GM19238 (cell line): ENCODE measurements around the gene FLCN.
"Not testable (repeated sequence)": the region's sequence is repeated elsewhere in the genome, so short reads cannot be mapped to it uniquely, and the experiment has no call there.

Source experiments
- DNase-seq: peaks from one replicate; pipeline ENCODE4 v3.0.0; 2011; ENCODE audit warnings: low spot score; ENCODE audit not compliant: insufficient read length

FLCN gene, protein sequence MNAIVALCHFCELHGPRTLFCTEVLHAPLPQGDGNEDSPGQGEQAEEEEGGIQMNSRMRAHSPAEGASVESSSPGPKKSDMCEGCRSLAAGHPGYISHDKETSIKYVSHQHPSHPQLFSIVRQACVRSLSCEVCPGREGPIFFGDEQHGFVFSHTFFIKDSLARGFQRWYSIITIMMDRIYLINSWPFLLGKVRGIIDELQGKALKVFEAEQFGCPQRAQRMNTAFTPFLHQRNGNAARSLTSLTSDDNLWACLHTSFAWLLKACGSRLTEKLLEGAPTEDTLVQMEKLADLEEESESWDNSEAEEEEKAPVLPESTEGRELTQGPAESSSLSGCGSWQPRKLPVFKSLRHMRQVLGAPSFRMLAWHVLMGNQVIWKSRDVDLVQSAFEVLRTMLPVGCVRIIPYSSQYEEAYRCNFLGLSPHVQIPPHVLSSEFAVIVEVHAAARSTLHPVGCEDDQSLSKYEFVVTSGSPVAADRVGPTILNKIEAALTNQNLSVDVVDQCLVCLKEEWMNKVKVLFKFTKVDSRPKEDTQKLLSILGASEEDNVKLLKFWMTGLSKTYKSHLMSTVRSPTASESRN

GRCh38 chr17:17237026-17237799 lies at the start of gene FLCN:
TSS of gene FLCN (minus strand) at chr17:17237168. CDS start at chr17:17228137, 9,031 bp downstream.
- peak; percentile 82 for DNase-seq

DNA sequence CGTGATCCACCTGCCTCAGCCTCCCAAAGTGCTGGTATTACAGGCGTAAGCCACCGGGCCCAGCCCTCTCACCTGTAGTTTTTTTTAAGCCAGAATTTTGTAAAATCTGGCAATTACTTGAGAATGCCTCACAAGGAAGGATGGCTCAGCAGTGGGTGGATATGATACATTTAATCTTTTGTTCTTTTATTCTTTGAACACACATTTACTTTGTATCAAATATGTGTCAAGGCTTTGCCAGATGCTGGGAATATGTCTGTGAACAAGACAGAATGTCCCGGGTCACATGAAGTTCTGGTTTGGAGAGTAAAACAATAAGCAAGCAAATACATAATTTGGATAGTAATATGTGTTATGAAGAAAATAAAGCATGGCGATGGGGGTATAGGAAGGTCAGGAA lies 49.0 kb upstream of the FLCN start:
- DNase-seq, result no peak

DNA sequence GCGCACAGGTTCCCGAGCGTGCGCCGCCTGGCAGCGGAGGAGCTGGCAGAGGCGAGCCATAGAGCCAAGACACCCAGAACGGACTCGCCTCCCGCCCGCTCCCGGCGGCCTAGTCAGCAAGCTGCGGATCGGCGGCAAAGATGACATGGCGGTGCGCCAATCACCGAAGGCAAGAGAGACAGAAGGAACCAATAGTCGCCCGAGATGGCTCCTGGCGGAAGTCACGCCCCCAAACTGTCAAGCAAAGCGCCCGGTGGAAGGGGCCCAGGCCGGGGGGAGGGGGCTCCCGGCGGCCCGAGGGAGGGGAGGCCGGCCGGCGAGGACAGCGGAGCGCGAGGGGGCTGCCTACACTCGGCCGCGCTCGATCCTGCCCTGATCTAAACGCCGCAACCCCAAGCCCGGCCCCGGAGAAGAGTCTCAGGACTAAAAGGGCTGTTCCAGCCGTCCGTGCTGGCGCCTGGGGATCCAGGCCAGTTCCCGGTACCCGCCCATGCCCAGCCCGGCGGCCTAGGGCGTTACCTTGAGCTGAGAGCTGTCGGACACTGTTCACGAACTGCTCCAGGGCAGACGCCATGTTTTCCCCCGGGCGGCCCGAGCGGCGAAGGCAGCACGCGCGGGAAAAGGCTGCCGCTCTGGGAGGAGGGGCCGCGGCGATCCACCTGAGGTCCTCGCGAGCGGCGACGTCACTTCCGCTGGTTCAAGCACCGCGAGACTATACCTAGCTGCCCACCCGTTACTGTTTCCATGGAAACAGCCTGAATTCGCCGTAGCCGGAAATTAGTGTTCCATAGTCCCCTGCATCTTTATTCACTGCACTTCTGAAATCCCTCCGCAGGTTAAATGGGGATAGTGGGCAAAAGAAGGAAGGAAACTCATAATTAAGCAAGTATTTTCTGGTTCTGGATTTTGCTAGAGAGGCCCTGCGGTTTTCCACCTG lies 43.9 kb upstream of the FLCN start, which contains the start of gene COPS3:
Gene COPS3 (minus strand): TSS at position 634 of the 937 bp plus-strand sequence. CDS start 60 bp downstream, at position 574.
- DNase-seq, result peak; percentile 90

DNA sequence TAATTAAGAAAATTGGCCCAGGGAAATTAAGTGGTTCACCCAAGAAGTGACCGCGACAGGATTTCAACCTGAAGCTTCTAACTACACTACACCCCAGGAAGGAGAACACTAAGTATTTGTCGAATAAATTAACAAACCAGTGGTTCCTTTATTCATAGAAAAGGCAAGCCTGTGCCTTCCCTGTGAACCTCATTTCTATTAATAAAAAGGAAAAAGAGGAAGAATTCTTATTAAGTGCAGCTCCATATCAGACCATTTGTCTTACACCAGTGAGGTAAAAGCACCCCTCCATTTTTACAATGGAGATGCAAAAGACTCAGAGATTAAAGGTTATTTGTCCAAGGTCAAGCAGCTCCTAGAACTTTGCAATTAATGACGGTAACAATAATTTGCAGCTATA lies 42.3 kb upstream of the FLCN start:
- no peak for DNase-seq

GRCh38 chr17:17277431-17277830 lies 40.5 kb upstream of the FLCN start:
- not testable (repeated sequence) for DNase-seq

DNA sequence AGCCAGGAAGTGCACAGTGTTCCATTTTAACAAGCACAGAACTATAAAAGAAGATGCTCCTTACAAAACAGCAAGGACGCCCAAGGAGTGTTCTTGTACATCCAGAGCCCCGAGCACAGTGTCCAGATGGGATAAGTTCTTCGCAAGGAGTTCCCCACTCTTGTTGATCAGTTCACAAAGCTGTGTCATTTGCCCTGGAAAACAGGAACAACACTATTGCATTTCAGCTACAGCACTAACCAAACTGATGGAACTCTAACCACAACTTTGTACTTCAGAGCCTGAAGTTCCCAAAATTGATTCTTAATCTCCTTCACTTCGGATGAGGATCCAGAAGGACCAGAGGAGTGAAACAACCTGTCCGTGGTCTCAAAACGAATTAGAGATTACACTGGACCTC lies 39.0 kb upstream of the FLCN start:
- no peak for DNase-seq

GRCh38 chr17:17269926-17270773 lies 33.2 kb upstream of the FLCN start:
- DNase-seq, result no peak

DNA sequence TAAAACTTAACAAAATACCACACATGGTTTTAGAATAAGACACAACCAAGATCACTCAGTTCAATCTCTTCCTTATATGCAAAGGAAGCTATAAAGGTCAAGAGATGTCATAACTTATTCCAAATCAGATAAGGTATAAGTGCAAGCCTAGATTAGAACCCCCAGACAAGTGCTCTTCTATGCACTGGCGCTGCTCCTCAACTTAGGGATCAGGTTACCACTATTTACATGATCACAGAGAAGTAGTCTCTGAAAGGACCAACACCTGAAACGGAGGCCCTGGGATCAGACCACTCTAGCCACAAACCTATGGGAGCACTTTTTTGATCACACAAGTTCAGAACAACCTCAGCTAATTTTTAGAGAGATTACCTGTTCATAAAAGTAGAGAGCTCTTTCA lies 27.5 kb upstream of the FLCN start:
- DNase-seq, result no peak

GRCh38 chr17:17258998-17259397 lies 22.0 kb upstream of the FLCN start:
- DNase-seq, result no peak

- DNase-seq, result no peak
These were observed 21.0 kb upstream of the FLCN start for GRCh38 chr17:17258011-17258410.

- DNase-seq, result no peak
These were observed 19.3 kb upstream of the FLCN start for GRCh38 chr17:17256316-17256715.

GRCh38 chr17:17255689-17256088 lies 18.7 kb upstream of the FLCN start:
- not testable (repeated sequence) for DNase-seq

DNA sequence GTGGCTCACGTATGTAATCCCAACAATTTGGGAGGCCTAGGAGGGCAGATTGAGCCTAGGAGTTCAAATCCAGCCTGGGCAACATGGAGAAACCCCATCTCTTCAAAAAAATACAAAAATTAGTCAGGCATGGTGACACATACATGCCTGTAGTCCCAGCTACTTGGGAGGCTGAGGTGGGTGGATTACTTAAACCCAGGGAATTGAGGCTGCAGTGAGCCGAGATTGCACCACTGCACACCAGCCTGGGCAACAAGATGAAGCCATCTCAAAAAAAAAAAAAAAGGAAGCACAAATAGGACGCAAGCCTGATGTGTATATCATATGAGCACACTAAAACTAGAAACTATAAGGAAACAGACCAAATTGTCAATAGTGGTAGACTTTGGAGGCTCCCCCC lies 17.1 kb upstream of the FLCN start:
- DNase-seq, result no peak

DNA sequence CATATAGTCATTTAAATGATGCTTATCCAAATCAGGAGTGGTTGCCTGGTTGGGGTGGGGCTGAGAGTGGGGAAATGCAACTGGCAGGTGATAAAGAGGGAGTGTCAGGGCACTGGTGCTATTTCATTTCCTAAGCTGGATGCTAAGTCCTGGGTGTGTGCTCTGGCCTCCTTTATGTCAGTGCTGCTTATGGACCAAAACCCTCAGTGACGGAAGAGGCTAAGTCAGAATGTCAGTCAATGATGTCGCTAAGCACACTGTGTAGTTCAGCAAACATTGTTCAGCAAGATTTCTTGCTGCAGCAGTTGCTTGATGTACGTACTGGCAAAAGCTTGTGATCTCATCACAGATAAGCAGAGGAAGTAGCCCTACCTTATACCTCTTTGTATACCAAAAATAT lies 16.4 kb upstream of the FLCN start:
- DNase-seq, result no peak

- DNase-seq, result no peak
These were observed 15.2 kb upstream of the FLCN start for GRCh38 chr17:17252149-17252661.

DNA sequence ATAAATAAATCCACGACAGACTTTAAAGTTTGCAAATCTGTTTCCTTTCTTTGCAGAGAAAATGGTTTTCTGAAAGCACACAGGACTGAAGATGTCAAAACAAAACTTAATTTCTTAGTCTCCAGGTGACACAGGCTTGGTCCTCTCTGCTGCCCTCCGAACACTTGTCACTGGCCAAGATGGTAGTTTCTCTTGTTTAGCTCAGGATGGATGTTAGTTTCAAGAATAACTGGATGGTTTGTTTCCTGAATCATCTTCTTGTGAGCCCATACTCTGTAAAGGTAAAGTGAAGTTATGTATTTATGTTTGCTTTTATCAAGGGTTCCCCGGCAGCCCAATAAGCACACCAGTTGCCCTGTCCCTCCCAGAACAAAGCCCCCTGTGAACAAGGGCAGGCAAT lies 9.9 kb upstream of the FLCN start:
- no peak for DNase-seq

- DNase-seq, result no peak
These were observed 6.2 kb upstream of the FLCN start for GRCh38 chr17:17243163-17243562.

DNA sequence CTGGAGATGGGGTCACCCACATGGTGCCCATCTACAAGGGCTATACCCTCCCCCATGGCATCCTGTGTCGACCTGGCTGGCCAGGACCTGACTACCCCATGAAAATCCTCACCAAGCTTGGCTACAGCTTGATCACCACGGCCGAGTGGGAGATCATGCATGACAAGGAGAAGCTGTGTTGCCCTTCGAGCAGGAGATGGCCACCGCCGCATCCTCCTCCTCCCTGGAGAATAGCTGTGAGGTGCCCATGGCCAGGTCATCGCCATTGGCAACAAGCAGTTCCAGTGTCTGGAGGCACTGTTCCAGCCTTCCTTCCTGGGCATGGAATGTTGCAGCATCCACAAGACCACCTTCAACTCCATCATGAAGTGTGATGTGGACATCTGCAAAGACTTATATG lies 5.3 kb upstream of the FLCN start:
- no peak for DNase-seq

DNA sequence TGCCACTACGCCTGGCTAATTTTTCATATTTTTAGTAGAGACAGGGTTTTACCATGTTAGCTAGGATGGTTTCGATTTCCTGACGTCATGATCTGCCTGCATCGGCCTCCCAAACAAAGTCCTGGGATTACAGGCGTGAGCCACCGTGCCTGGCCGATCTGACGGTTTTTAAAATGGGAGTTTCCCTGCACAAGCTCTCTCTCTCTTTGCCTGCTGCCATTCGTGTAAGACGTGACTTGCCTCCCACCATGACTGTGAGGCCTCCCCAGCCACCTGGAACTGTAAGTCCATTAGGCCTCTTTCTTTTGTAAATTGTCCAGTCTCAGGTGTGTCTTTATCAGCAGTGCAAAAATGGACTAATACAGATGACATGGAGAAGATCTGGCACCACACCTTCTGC lies 4.7 kb upstream of the FLCN start:
- no peak for DNase-seq

- DNase-seq, result no peak
These were observed 2.9 kb upstream of the FLCN start for GRCh38 chr17:17239832-17240231.
